ENCODE results near the gene SEMA5A. TPM values are rescaled to one million over a fixed set of nuclear protein-coding genes. Genes with fewer than 3 reads are reported as not detected.

Gene SEMA5A
- total and polyA plus RNA-seq, 2 of the 8 experiments (the other 6 are each of a cell fraction or from before 2014, with no cell fraction given) = 5.3 to 8.9 TPM

- no peak overlapping the region for H3K56ac ChIP-seq (replicated peaks; ENCODE audit: insufficient read length, low read depth, low read length)
- H3K14ac ChIP-seq (ENCODE audit: insufficient read length) = no peak overlapping the region
- no peak overlapping the region for H3K4me2 ChIP-seq (ENCODE audit: insufficient read depth in 1 of 2, low read depth in 2 of 2, low read length in 2 of 2)
- H3K36me3 ChIP-seq (ENCODE audit: control insufficient read depth in 2 of 4, insufficient read depth in 4 of 4, low read length in 3 of 4) = no peaks in the 10 kb centered on the region
- no peak overlapping the region for H2BK12ac ChIP-seq (ENCODE audit: low read depth, low read length)
- H3K79me1 ChIP-seq (ENCODE audit: low read depth, low read length) = no peaks in the 10 kb centered on the region
- no peaks in the 10 kb centered on the region for H4K20me1 ChIP-seq (replicated peaks in 1 of 2; ENCODE audit: control insufficient read depth in 1 of 2, insufficient read depth in 2 of 2, low read length in 2 of 2)
- no peak overlapping the region for H2BK20ac ChIP-seq (ENCODE audit: low read length)
- H3K23ac ChIP-seq (ENCODE audit: insufficient read length) = no peak overlapping the region
- no peak for TF ChIP-seq SRF (IDR thresholded peaks at IDR 0.05; ENCODE audit: low read depth, low read length)
- no peak for TF ChIP-seq MAX (IDR thresholded peaks at IDR 0.05)
- TF ChIP-seq RFX5 (IDR thresholded peaks at IDR 0.05; ENCODE audit: borderline replicate concordance, low read depth, low read length) = no peak
- no peak for TF ChIP-seq TCF12 (IDR thresholded peaks at IDR 0.05; ENCODE audit: low read depth, low read length)
- TF ChIP-seq PHF8 (conservative IDR thresholded peaks at IDR 0.05; ENCODE audit: low read depth, low read length) = no peak
- no peak for TF ChIP-seq CHD2 (IDR thresholded peaks at IDR 0.05; ENCODE audit: low read length)
- no peak for TF ChIP-seq NRF1 (IDR thresholded peaks at IDR 0.05; ENCODE audit: low read depth, low read length)
- no peak for TF ChIP-seq POLR2AphosphoS5 (IDR thresholded peaks at IDR 0.05; ENCODE audit: low read depth, low read length)
- ChIA-PET POLR2A (ENCODE audit: partially characterized antibody) (no interaction called here), CTCF (ENCODE audit: partially characterized antibody) (interaction anchor here (0.6 to 0.7 kb wide), 2 partner anchors 12 to 153 kb away, joined by 3 to 7 read pairs; no protein-coding TSS in a partner anchor)
- WGBS, 2 experiments (ENCODE audit: extremely low coverage in 1 of 2, insufficient coverage in 1 of 2, insufficient read length in 1 of 2, insufficient replicate concordance in 2 of 2, low coverage in 1 of 2, low lambda C conversion rate in 2 of 2, missing lambda C conversion rate in 1 of 2) = 92% methylated on average over 3 of the region's 3 CpGs; no CpG with 5 or more reads in 1 of the 2 experiments
- no peak overlapping the region for H2AFZ ChIP-seq (ENCODE audit: low read length)
- no peak overlapping the region for H2AK5ac ChIP-seq (ENCODE audit: low read depth, low read length)
- no peak overlapping the region for H2BK120ac ChIP-seq (replicated peaks; ENCODE audit: low read depth, low read length)
- no peak overlapping the region for H4K91ac ChIP-seq (replicated peaks; ENCODE audit: insufficient read length, low read length)
- H3K4me1 ChIP-seq (replicated peaks in 1 of 4; ENCODE audit: control insufficient read depth in 3 of 4, insufficient read depth in 4 of 4, low read length in 3 of 4) = no peaks in the 10 kb centered on the region; a peak in 1 of 7 replicates
- no peak overlapping the region for H3K4ac ChIP-seq (replicated peaks; ENCODE audit: insufficient read length, low read depth, low read length)
- no peak overlapping the region for H4K5ac ChIP-seq (ENCODE audit: insufficient read length, low read depth, low read length)
- no peak overlapping the region for H3K4me3 ChIP-seq (ENCODE audit: extremely low read depth in 1 of 4, insufficient read depth in 2 of 4, low read depth in 3 of 4, low read length in 4 of 4)
- H3K9ac ChIP-seq (replicated peaks in 1 of 4; ENCODE audit: extremely low read depth in 1 of 4, low read depth in 3 of 4, low read length in 3 of 4) = no peak overlapping the region
- no peak overlapping the region for H2BK5ac ChIP-seq (ENCODE audit: low read depth, low read length)
- H3K27me3 ChIP-seq (replicated peaks in 1 of 4; ENCODE audit: control insufficient read depth in 3 of 4, extremely low read depth in 1 of 4, insufficient read depth in 3 of 4, low read length in 3 of 4) = no peaks in the 10 kb centered on the region
- no peak overlapping the region for H3K18ac ChIP-seq (ENCODE audit: extremely low read depth, low read length)
- H3K79me2 ChIP-seq (ENCODE audit: control insufficient read depth in 1 of 2, insufficient read depth in 2 of 2, low read length in 2 of 2) = no peaks in the 10 kb centered on the region
- H3K23me2 ChIP-seq (ENCODE audit: low read depth, low read length) = no peaks in the 10 kb centered on the region
- H3K27ac ChIP-seq (ENCODE audit: low read depth, low read length) = no peak overlapping the region
- FAIRE-seq = no peak
- H2BK15ac ChIP-seq (ENCODE audit: low read length) = no peak overlapping the region
- H4K8ac ChIP-seq (ENCODE audit: extremely low read depth, insufficient read depth, low read length) = no peak overlapping the region
- no peak for DNase-seq (ENCODE audit: low read depth in 1 of 2, low spot score in 2 of 2)
- H3K9me3 ChIP-seq (ENCODE audit: insufficient read depth in 2 of 2, low read depth in 1 of 2, low read length in 1 of 2) = no peaks in the 10 kb centered on the region
Measured at GRCh38 chr5:9347032-9347431, 198.8 kb downstream of the SEMA5A start.

All from H1 (cell line).